Measurements from ENCODE around the gene MAB21L3.
A peak's percentile ranks its signal among the peaks of the same experiment; 100 is the strongest.

MAB21L3 gene

DNA sequence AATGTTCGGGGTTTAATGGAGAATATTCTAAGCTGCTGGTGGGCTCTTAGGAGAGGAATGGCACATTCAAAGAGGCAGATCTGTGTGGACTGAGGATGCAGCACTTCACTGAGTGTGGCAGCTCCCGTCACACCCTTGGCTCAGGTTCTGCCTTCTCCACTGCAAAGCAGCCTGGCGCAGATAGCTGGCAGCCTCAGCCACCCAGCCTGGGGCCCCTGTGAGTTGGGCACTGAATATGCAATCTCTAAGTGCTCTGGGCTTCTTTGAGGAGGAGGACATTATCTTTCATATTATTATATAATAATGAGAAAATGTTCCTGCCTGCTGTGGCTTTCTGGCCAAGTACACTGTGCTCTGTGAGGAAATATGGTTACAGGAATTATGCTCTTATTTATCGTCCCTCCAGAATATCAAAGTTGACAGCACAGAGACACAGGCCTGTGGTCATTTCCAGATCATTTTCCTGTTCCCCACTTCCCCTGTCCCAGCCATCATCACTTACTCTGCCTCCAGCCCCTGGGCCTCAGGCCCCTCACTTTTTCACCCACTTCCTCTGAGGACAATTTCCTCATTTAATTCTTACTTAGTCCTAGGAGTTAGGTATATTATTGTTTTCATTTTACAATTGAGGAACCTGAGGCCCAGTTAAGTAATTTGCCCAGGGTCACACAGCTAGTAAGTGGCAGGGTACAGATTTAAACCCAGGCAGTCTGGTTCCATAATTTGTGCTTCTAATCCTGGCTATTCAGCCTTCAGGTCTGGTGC is 53.6 kb downstream of the MAB21L3 start:
- TF ChIP-seq, protein P1, sequence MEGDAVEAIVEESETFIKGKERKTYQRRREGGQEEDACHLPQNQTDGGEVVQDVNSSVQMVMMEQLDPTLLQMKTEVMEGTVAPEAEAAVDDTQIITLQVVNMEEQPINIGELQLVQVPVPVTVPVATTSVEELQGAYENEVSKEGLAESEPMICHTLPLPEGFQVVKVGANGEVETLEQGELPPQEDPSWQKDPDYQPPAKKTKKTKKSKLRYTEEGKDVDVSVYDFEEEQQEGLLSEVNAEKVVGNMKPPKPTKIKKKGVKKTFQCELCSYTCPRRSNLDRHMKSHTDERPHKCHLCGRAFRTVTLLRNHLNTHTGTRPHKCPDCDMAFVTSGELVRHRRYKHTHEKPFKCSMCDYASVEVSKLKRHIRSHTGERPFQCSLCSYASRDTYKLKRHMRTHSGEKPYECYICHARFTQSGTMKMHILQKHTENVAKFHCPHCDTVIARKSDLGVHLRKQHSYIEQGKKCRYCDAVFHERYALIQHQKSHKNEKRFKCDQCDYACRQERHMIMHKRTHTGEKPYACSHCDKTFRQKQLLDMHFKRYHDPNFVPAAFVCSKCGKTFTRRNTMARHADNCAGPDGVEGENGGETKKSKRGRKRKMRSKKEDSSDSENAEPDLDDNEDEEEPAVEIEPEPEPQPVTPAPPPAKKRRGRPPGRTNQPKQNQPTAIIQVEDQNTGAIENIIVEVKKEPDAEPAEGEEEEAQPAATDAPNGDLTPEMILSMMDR (IDR thresholded peaks at IDR 0.05; ENCODE audit: control insufficient read depth, insufficient read depth, low read depth, low read length, missing control alignments): no peak
- H3K4me3 ChIP-seq (ENCODE audit: control insufficient read depth, low read depth, low read length): no peak overlapping the region
- DNase-seq (ENCODE audit: low read depth): no peak

DNA sequence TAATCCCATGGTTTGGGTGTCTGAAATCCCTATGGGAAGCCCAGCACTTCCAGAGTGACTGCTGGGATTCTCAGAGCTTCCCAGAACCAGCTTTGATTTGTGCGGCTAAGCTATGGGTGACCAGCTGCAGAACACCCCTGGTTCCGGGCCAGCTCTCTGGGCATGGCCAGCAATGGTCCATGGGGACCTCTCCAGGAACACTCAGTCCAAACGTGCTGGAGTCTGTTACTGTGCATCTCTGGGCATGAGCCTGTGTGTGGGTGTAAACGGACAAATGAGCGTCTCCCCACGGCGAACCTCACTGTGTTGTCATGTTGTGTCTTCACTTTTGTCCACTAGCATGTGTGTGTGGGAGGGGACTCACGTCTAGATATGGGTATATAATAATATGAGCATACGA is 54.4 kb downstream of the MAB21L3 start:
- H3K4me3 ChIP-seq (ENCODE audit: control insufficient read depth, low read depth, low read length): no peak overlapping the region
- DNase-seq (ENCODE audit: low read depth): no peak
- TF ChIP-seq, protein P1 (IDR thresholded peaks at IDR 0.05; ENCODE audit: control insufficient read depth, insufficient read depth, low read depth, low read length, missing control alignments): no peak

DNA sequence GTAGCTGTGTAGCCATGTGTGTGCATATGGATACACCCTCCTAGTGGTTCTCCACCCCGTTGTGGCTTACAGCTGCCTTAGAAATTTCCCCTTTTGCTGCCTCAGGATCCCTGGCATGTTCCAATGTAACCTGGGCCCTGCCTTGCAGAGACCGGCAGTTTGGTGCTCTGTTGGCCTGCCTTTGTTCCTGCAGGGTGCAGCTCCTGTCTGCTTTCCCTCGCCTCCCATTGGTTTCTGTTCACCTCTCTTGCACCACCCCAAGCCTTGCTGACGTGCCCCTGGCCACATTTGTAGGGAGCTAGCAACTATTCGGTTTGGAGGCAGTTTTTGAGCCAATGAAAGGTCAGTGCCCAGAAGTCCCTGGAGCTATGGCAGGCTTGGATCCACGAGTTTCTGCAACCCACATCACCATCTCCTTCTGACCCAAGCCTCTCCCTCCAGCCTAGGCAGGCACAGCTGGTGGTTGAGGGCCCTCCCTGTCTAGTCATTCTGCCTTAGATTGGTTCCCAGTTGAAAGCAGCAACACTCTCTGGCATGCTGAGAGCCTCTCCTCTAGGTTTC is 54.9 kb downstream of the MAB21L3 start:
- TF ChIP-seq, protein P1 (IDR thresholded peaks at IDR 0.05; ENCODE audit: control insufficient read depth, insufficient read depth, low read depth, low read length, missing control alignments): no peak
- no peak for DNase-seq (ENCODE audit: low read depth)
- no peak overlapping the region for H3K4me3 ChIP-seq (ENCODE audit: control insufficient read depth, low read depth, low read length)

DNA sequence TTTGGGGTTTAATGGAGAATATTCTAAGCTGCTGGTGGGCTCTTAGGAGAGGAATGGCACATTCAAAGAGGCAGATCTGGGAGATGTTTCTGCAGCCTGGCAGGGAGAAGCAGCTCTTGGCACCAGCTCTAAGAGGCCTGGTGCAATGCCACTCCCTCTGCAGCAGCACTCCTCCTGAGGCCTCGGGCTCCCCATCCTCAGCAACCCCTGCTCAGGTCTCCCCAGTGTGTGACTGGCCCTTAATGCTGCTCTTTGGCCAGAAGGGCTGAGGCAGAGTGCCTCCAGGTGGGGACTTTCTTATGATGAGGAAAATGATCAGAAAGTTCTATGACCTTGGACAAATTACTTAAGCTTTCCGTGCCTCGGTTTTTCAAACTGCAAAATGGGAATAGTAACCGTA is 55.5 kb downstream of the MAB21L3 start:
- TF ChIP-seq, protein P1 (IDR thresholded peaks at IDR 0.05; ENCODE audit: control insufficient read depth, insufficient read depth, low read depth, low read length, missing control alignments): no peak

DNA sequence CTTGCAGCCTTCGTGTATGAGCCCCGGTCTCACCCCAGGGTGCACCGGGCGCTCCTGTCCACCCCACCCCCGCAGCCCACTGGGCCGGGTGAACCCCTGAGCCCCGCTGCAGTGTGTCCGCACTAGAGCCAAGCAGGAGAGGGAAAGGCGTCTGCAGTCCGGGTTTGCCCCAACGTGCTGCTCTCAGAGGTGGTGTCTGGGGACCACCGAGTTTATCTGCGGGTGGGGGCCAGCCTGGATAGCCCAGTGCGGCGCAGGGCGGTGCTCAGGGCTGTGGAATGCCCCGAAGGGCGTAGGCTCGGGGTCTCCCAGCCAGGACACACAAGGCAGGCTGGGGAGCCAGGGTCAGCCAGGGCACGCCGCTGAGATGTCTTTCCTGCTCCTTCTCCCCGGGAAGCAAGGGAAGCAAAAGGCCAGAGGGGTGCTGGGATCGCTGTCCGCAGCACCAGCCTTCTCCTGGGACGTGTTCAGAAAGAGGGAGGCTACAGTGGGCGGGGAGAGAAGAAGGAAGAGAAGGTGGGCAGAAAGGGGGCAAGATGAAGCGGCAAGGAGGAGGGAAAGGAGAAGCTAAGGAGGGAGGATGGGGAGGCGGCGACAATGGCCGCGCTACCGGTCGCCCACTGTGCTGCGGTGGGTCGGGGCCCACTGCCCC is 56.6 kb downstream of the MAB21L3 start:
- no peak for DNase-seq (ENCODE audit: low read depth)
- TF ChIP-seq, protein P1 (IDR thresholded peaks at IDR 0.05; ENCODE audit: control insufficient read depth, insufficient read depth, low read depth, low read length, missing control alignments): no peak
- H3K4me3 ChIP-seq (ENCODE audit: control insufficient read depth, low read depth, low read length): peak overlapping the region; percentile 57

More for the DNA sequence above, 55.5 kb downstream of the MAB21L3 start:
- DNase-seq (ENCODE audit: low read depth): no peak
- H3K4me3 ChIP-seq (ENCODE audit: control insufficient read depth, low read depth, low read length): no peak overlapping the region

DNA sequence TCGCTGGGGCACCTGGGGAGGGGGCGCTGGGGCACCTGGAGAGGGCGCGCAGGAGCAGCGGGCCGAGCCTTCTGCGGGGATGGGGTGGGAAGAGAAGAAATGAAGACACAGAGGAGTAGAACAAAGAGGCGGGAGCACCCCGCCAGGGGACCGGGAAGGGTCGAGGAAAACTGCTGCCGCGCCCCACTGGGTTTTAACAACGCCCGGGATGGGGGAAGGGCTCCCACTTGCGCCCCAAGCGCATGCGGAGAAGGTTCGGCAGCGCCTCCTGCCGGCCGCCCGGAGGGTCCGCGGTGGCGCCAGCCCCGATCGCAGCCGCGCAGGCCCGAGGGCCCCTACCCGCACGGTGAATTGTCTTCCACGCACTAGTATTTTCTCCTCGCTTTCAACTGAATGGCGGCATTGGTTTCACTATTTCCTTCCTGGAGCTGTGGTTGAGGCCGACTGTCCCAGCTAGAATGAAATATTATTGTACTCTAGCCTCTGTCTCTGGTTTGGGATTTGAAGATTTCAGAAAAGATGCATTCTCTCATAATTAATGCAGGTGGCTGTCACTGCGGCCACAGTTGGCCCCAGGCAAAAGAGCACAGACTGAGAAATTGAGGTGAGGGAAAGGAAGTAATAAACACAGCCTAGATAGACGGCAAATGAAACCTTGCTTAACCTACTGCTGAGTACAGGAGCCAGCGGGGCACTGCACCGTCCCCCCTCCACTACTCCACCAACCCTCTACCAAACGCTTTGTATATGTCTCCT is 57.3 kb downstream of the MAB21L3 start:
- peak overlapping the region; percentile 57 for H3K4me3 ChIP-seq (ENCODE audit: control insufficient read depth, low read depth, low read length)
- no peak for DNase-seq (ENCODE audit: low read depth)
- TF ChIP-seq, protein P1 (IDR thresholded peaks at IDR 0.05; ENCODE audit: control insufficient read depth, insufficient read depth, low read depth, low read length, missing control alignments): peak; percentile 57

Data from AG09309 (cell line).